Measurements from ENCODE around the gene PFKFB3.

Gene PFKFB3

GRCh38 chr10:6223981-6224380 lies 21.2 kb downstream of the PFKFB3 start:
- Mint-ChIP-seq H3K27me3 (ENCODE audit: low read depth) (no peaks in the 10 kb centered on the region), H3K4me1 (peaks cover 26% of the 10 kb centered on the region), H3K36me3 (ENCODE audit: low read depth) (peaks cover 79% of the 10 kb centered on the region), H3K4me3 (no peak overlapping the region), H3K27ac (no peak overlapping the region), H3K9me3 (no peaks in the 10 kb centered on the region)
- no peak for TF ChIP-seq CTCF (IDR thresholded peaks at IDR 0.05; ENCODE audit: unreplicated experiment in 3 of 3)

GRCh38 chr10:6224781-6225180 lies 22.0 kb downstream of the PFKFB3 start:
- no peak overlapping the region for H3K4me3 Mint-ChIP-seq
- no peaks in the 10 kb centered on the region for H3K27me3 Mint-ChIP-seq (ENCODE audit: low read depth)
- TF ChIP-seq CTCF (IDR thresholded peaks at IDR 0.05; ENCODE audit: unreplicated experiment in 3 of 3), result no peak
- peaks cover 26% of the 10 kb centered on the region for H3K4me1 Mint-ChIP-seq
- H3K9me3 Mint-ChIP-seq, result no peaks in the 10 kb centered on the region
- H3K27ac Mint-ChIP-seq, result peak overlapping the region in 2 of 3 experiments; percentile 35 to 75
- peaks cover 76% of the 10 kb centered on the region for H3K36me3 Mint-ChIP-seq (ENCODE audit: low read depth)

GRCh38 chr10:6225263-6225814 lies 22.6 kb downstream of the PFKFB3 start:
- Mint-ChIP-seq H3K27ac (peak overlapping the region; percentile 40 to 82 (median 68)), H3K9me3 (no peaks in the 10 kb centered on the region), H3K27me3 (ENCODE audit: low read depth) (no peaks in the 10 kb centered on the region), H3K4me3 (no peak overlapping the region), H3K4me1 (peaks cover 24% of the 10 kb centered on the region), H3K36me3 (ENCODE audit: low read depth) (peaks cover 77% of the 10 kb centered on the region)
- no peak for TF ChIP-seq CTCF (IDR thresholded peaks at IDR 0.05; ENCODE audit: unreplicated experiment in 3 of 3)

- H3K36me3 Mint-ChIP-seq (ENCODE audit: low read depth), result peaks cover 73% of the 10 kb centered on the region
- no peaks in the 10 kb centered on the region for H3K27me3 Mint-ChIP-seq (ENCODE audit: low read depth)
- H3K4me3 Mint-ChIP-seq, result no peak overlapping the region
- no peak for TF ChIP-seq CTCF (IDR thresholded peaks at IDR 0.05; ENCODE audit: unreplicated experiment in 3 of 3)
- no peaks in the 10 kb centered on the region for H3K9me3 Mint-ChIP-seq
- peak overlapping the region; percentile 10 to 82 (median 68) for H3K27ac Mint-ChIP-seq
- H3K4me1 Mint-ChIP-seq, result peaks cover 16% of the 10 kb centered on the region
Measured at GRCh38 chr10:6226216-6226615, 23.5 kb downstream of the PFKFB3 start.

GRCh38 chr10:6227346-6227745 lies 24.6 kb downstream of the PFKFB3 start:
- Mint-ChIP-seq H3K4me3 (no peak overlapping the region), H3K9me3 (no peaks in the 10 kb centered on the region), H3K27me3 (ENCODE audit: low read depth) (no peaks in the 10 kb centered on the region)

More at GRCh38 chr10:6227346-6227745, 24.6 kb downstream of the PFKFB3 start:
- Mint-ChIP-seq H3K4me1 (peaks cover 16% of the 10 kb centered on the region), H3K27ac (peak overlapping the region; percentile 87 to 96 (median 95)), H3K36me3 (ENCODE audit: low read depth) (peaks cover 73% of the 10 kb centered on the region)
- no peak for TF ChIP-seq CTCF (IDR thresholded peaks at IDR 0.05; ENCODE audit: unreplicated experiment in 3 of 3)
